ENCODE results near the gene MAEA. TPM values are rescaled to one million over a fixed set of nuclear protein-coding genes. Genes with fewer than 3 reads are reported as not detected.

The MAEA gene
- total RNA-seq, 1 donor from 2014 or later = 72.3 TPM

- peak; percentile 29 for TF ChIP-seq CTCF (conservative IDR thresholded peaks at IDR 0.05; ENCODE audit: low read depth, low read length)
- DNase-seq (ENCODE audit: low read depth) = no peak
- H3K4me3 ChIP-seq (ENCODE audit: low read depth, low read length) = no peak overlapping the region
These were observed 46.1 kb upstream of the MAEA start for GRCh38 chr4:1243451-1244080.

GRCh38 chr4:1244081-1244977 is 45.4 kb upstream of the MAEA start:
- no peak for TF ChIP-seq CTCF (conservative IDR thresholded peaks at IDR 0.05; ENCODE audit: low read depth, low read length)

GRCh38 chr4:1244978-1245471 is 44.7 kb upstream of the MAEA start:
- no peak overlapping the region for H3K4me3 ChIP-seq (ENCODE audit: low read depth, low read length)
- DNase-seq (ENCODE audit: low read depth) = no peak
- TF ChIP-seq CTCF (conservative IDR thresholded peaks at IDR 0.05; ENCODE audit: low read depth, low read length) = no peak

More at GRCh38 chr4:1244081-1244977, 45.4 kb upstream of the MAEA start:
- H3K4me3 ChIP-seq (ENCODE audit: low read depth, low read length) = no peak overlapping the region
- no peak for DNase-seq (ENCODE audit: low read depth)

GRCh38 chr4:1245481-1246051 is 44.1 kb upstream of the MAEA start:
- H3K4me3 ChIP-seq (ENCODE audit: low read depth, low read length) = no peak overlapping the region
- no peak for TF ChIP-seq CTCF (conservative IDR thresholded peaks at IDR 0.05; ENCODE audit: low read depth, low read length)
- no peak for DNase-seq (ENCODE audit: low read depth)

- peak overlapping the region; percentile 79 for H3K4me3 ChIP-seq (ENCODE audit: low read depth, low read length)
- no peak for DNase-seq (ENCODE audit: low read depth)
- no peak for TF ChIP-seq CTCF (conservative IDR thresholded peaks at IDR 0.05; ENCODE audit: low read depth, low read length)
These were observed 43.4 kb upstream of the MAEA start for GRCh38 chr4:1246111-1246881.
